Measurements from ENCODE around the gene DUSP5.
"Not testable (repeated sequence)": the region's sequence is repeated elsewhere in the genome, so short reads cannot be mapped to it uniquely, and the experiment has no call there.

The DUSP5 gene

DNA sequence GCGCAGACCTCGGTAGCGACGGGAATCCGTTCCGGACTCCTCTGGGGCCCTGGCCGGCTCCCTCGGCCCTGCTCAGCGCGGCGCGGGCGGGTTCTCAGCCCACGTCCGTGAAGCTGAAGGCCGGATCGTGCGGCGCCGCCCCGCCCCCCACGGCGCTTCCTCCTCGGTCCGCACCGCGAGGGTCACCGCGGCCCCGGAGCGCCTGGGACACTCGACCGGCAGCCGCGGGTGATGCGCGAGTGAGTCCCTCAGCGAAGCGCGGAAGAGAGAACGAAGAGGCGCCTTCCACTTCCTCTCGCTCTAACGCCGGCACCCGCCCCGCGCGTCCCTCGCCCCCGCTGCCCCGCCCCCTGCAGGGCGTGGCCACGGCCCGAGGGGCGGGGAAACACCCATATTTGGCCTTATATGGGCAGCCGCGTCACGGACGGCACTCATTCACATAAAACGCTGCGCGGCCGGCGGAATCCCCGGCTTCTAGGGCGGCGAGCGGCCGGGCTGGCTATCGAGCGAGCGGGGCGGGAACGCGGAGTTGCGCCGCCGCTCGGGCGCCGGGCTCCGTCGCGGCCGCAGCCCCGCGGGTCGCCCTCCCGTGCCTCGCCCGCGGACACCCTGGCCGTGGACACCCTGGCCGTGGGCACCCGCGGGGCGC, at the start of gene DUSP5:
DUSP5 (plus strand) TSS at position 470 of the 649 bp plus-strand sequence. CDS start 215 bp downstream, outside the sequence.
- peak; percentile 73 for DNase-seq

GRCh38 chr10:110448682-110449418, 48.9 kb upstream of the DUSP5 start:
- no peak for DNase-seq

- DNase-seq: no peak
Observed at GRCh38 chr10:110455446-110455845, 42.3 kb upstream of the DUSP5 start.

DNA sequence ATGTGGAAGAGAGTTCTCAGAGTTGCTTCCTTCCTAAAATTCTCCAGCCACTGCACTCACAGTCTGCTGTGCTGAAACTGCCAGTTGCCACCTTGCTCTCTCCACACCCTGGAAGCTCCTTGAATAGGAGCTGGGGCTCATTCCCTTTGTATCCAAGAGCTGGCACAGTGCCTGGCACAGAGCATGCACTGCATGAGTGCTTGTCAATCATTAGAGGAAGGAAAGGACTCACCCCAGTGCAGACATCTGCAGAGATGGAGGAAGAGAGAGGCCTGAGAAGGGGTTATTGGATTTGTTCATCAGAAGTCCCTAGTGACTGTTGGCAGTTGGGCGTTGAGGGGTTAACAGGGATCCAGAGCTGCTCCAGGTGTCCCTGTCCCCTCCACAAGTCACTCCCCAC, 41.7 kb upstream of the DUSP5 start:
- DNase-seq: no peak

GRCh38 chr10:110456523-110457091, 41.1 kb upstream of the DUSP5 start:
- no peak for DNase-seq

- DNase-seq: no peak
Observed at GRCh38 chr10:110457851-110458250, 39.9 kb upstream of the DUSP5 start.

DNA sequence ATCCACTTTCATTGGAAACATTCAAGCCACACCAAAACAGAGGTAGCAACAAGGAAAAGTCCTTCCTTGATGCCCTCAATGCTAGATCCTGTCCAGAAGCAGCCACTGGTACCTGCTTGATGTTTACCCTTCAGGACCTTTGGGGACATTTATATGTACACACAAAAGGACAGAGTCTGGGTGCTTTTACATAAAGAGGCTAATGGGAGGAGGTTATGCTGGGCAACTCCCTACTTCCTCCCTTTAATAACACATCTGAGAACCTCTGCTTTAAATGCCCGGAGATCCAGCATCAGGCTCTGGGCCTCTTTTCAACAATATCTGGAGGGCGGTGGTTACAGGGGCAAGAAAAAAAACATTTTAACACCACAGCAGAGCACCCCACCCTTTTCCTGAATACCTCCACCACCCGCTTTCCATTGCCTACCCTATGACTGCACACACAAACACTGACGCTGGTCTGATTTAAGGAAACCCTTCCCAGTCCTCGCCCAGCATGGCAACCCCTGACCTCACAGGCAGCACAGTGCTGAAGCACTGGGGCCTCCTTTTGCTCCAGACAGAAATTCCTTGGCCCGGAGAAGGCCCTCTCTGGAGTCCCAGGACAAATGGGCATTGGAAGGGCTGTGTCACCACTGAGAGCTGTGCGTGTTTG, 39.3 kb upstream of the DUSP5 start:
- DNase-seq: no peak

DNA sequence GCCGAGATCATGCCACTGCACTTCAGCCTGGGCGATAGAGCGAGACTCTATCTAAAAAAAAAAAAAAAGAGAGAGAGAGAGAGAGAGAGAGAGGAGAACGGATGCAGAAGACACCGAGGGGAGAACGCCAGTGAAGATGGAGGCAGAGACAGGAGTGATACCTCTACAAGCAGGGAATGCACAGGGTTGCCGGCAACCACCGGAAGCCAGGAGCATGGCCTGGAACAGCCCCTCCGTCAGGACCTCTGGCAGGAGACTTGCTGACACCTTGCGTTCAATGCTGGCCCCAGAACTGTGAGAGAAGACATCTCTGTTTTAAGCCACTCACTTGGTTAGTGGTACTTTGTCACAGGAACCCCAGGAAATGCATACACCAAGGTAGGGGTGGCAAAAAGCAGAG, 38.1 kb upstream of the DUSP5 start:
- no peak for DNase-seq

- no peak for DNase-seq
Observed at GRCh38 chr10:110460111-110460809, 37.4 kb upstream of the DUSP5 start.

- DNase-seq: no peak
Observed at GRCh38 chr10:110461088-110461487, 36.6 kb upstream of the DUSP5 start.

GRCh38 chr10:110461530-110461929, 36.2 kb upstream of the DUSP5 start:
- no peak for DNase-seq

DNA sequence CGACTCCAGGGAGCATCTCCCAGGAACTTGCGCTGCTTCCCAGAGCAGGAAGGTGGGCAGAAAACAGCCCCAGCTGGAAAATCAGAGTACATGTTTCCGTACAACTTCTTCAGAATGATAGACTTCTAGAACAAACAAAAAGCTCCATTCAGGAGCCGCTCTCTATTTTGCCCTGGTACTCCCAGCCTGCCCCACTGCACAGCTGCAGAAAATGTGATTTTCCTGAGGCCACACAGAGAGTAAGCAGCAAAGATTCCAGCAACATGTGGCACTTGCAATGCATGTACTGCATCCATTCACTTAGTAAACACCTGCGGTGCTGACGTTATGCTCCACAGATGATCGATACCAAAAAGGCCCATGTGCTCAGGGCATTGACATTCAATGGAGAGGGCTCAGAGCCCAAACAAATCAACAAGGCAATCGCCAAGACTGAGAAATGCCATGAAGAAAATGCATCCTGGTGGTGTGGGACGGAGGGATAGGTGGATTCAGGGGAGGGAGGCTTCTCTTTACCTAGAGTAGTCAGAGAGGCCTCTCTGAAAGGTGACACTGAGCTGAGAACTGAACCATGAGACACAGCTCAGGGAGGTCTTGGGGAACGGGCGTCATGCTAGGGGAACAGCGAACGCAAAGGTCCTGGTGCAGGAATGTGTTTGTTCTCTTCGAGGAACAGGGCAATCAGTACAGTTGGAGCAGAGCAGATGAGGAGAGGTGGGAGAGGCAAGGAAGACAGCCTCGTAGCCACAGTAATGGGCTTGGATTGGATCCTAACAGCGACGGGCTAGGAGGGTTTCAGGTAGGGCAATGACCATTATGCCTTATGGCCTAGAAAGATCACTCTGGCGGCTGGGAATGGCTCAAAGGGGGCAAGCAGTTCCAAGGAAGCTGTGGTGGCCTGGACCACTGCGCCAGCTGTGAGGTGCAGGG, 35.3 kb upstream of the DUSP5 start:
- no peak for DNase-seq

- not testable (repeated sequence) for DNase-seq
Observed at GRCh38 chr10:110468258-110468657, 29.4 kb upstream of the DUSP5 start.

- not testable (repeated sequence) for DNase-seq
Observed at GRCh38 chr10:110470541-110470940, 27.2 kb upstream of the DUSP5 start.

GRCh38 chr10:110471566-110472139, 26.1 kb upstream of the DUSP5 start:
- DNase-seq: no peak

DNA sequence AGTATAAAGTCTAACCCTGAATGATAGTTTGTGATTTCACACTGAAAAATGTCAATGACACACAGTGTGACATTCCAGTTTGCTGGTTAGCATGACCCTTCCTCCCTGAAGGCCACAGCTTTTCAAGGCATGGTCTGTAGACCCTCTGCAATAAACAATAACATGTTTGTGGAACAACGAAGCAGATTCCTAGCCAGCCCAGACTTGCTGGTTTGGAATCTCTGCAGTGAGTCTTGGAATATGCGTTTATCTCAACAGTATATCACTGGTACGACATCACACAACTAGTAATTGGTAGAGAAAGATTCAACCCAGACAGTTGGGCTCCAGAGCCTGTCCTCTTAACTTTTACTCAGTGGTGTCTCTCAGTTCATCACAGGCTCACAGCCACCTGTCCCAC, 23.7 kb upstream of the DUSP5 start:
- no peak for DNase-seq

- no peak for DNase-seq
Observed at GRCh38 chr10:110474826-110475225, 22.9 kb upstream of the DUSP5 start.

DNA sequence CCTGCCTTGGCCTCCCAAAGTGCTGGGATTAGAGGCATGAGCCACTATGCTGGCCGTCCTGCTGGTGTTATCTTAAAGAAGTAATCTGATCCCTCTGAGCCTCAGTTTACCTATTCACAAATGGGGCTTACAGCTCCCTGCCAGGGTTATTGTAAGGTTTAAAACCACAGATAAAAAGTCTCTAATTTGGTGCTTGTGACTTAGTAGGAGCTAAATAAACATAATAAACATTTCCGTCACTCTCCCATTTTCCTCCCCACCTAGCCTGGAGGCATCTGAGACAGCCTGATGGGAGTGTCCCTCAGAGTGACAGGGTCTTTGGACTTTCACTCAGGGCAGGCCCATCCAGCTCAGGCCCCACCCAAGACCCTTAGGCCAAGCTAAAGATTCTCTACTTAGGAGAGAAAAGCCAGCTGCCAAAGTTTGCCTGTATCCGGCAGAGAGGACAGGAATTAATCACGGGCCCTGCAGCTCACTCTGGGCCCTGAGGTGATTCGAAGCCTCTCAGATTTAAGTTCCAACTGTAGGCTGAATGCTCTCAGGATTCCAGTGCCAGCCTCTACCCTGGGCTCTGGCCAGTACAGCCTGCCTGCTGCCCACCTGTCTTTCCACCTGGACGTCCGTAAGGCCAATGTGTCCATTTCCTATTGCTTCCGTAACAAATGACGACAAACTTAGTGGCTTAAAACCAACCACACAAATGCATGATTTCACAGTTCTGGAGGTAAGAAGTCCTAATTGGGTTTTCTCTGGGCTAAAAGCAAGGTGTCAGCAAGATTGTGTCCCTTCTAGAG, 21.8 kb upstream of the DUSP5 start:
- no peak for DNase-seq

- DNase-seq: no peak
Observed at GRCh38 chr10:110479710-110480109, 18.0 kb upstream of the DUSP5 start.

DNA sequence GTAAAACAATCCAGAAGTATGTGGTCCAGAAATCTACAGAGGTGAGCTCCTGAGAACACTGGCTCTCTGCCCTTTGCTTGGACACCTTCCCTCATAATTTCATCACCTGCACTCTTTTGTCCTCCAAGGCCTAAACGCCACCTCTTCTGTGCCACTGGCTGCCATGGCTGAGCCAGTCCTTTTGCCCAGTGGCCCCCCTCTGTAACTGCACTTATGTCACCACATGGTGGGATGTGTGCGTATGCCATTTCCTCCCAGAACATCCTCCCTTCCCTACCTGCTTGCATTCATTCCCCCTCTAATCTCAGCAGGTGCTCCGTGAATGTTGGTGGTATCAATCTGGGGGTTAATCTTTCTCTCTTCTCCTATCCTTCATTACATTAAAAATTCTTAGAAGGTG, 17.3 kb upstream of the DUSP5 start:
- no peak for DNase-seq

DNA sequence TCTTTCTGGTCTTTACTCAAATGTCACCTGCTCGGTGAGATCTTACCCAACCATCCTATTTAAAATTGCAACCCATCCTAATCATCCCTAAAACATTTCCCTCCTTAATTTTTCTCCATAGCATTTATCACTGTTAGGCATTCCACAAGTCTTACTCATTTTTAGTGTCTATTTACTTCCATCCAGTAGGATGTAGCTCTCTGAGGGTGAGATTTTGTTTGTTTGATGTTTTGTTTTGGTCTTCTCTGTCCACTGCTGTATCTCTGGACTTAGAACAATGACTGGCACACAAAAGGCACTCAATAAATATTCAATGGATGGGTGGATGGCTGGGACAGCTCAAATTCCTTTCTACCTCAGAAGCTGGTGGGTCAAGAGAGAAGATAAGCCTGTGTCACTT, 15.8 kb upstream of the DUSP5 start:
- DNase-seq: no peak
